ENCODE data around the gene MNS1.

DNA sequence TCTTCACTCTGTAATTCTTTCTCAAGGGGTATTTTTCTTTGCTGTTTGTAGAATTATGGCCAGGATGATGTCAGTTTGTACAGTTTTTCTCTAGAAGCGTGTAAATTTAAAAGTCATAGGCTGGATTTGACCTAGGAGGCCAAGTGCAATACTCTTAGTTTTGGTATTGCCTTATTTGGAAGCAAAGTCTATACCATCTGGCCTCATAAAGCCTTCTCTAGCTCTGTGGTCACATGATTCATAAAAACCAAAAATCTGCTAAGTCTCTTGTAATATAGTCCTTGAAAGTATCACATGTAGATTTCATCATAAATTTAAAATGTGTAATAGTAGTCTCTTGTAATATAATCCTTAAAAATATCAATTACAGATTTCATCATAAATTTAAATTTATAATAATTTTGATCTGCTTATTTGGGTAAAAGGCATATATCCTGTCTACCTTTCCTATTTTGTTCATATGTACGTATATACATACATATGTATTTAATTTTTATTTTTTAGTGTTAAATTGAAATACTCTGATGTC, 74.1 kb downstream of the MNS1 start:
- TF ChIP-seq, protein P1, sequence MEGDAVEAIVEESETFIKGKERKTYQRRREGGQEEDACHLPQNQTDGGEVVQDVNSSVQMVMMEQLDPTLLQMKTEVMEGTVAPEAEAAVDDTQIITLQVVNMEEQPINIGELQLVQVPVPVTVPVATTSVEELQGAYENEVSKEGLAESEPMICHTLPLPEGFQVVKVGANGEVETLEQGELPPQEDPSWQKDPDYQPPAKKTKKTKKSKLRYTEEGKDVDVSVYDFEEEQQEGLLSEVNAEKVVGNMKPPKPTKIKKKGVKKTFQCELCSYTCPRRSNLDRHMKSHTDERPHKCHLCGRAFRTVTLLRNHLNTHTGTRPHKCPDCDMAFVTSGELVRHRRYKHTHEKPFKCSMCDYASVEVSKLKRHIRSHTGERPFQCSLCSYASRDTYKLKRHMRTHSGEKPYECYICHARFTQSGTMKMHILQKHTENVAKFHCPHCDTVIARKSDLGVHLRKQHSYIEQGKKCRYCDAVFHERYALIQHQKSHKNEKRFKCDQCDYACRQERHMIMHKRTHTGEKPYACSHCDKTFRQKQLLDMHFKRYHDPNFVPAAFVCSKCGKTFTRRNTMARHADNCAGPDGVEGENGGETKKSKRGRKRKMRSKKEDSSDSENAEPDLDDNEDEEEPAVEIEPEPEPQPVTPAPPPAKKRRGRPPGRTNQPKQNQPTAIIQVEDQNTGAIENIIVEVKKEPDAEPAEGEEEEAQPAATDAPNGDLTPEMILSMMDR (IDR thresholded peaks at IDR 0.05): no peak
- no peak for TF ChIP-seq ZFX (IDR thresholded peaks at IDR 0.05; ENCODE audit: borderline replicate concordance)

Data from 22Rv1 (cell line).